ENCODE data around the gene TESMIN.

DNA sequence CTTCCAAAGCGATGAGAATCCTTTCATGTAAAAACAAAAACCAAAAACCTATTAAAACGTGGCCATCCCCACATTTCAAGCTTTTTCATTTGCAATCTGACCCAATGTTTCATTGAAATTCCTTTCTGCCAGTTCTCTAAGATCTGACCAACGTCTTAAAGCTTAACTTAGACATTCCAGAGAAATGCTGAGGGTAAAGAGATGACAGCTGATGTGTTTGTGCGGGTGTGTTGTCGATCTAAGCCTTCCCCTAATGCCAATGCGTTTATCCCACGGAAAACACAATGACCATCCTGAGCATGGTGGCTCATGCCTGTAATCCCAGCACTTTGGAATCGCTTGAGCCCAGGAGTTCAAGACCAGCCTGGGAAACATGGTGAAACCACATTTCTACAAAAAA lies 6.4 kb upstream of the TESMIN start:
- TF ChIP-seq, protein P1, sequence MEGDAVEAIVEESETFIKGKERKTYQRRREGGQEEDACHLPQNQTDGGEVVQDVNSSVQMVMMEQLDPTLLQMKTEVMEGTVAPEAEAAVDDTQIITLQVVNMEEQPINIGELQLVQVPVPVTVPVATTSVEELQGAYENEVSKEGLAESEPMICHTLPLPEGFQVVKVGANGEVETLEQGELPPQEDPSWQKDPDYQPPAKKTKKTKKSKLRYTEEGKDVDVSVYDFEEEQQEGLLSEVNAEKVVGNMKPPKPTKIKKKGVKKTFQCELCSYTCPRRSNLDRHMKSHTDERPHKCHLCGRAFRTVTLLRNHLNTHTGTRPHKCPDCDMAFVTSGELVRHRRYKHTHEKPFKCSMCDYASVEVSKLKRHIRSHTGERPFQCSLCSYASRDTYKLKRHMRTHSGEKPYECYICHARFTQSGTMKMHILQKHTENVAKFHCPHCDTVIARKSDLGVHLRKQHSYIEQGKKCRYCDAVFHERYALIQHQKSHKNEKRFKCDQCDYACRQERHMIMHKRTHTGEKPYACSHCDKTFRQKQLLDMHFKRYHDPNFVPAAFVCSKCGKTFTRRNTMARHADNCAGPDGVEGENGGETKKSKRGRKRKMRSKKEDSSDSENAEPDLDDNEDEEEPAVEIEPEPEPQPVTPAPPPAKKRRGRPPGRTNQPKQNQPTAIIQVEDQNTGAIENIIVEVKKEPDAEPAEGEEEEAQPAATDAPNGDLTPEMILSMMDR (IDR thresholded peaks at IDR 0.05 in 4 of 5, conservative IDR thresholded peaks at IDR 0.05 in 1 of 5), result no peak
- TF ChIP-seq POLR2A (IDR thresholded peaks at IDR 0.05), result no peak
